ENCODE results near the gene ALDOC.

DNA sequence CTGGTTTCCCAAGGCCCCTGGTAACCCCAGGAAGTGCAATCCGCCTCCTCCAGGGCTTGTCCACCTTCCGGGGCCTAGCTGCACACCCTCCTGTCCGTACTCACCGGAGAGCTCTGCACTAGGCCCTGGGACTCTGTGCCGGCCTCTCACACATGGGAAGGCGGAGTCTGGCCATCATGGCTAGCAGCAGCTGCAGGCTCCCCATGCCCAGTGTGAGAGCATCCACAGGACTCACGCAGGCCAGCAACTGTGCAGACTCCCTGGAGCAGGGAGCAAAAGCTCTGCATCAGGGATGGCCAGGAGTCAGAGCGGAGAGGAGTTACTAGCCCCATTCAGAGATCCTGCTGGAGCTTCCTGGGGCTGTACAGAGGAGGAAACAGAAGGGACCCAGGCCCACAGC, 50.3 kb downstream of the ALDOC start:
- TF ChIP-seq, protein P1, sequence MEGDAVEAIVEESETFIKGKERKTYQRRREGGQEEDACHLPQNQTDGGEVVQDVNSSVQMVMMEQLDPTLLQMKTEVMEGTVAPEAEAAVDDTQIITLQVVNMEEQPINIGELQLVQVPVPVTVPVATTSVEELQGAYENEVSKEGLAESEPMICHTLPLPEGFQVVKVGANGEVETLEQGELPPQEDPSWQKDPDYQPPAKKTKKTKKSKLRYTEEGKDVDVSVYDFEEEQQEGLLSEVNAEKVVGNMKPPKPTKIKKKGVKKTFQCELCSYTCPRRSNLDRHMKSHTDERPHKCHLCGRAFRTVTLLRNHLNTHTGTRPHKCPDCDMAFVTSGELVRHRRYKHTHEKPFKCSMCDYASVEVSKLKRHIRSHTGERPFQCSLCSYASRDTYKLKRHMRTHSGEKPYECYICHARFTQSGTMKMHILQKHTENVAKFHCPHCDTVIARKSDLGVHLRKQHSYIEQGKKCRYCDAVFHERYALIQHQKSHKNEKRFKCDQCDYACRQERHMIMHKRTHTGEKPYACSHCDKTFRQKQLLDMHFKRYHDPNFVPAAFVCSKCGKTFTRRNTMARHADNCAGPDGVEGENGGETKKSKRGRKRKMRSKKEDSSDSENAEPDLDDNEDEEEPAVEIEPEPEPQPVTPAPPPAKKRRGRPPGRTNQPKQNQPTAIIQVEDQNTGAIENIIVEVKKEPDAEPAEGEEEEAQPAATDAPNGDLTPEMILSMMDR (IDR thresholded peaks at IDR 0.05; ENCODE audit: low read depth, low read length, missing input control), result no peak
- no peak for TF ChIP-seq SP1 (IDR thresholded peaks at IDR 0.05)
- TF ChIP-seq HNF4G (IDR thresholded peaks at IDR 0.05), result no peak
- no peak for TF ChIP-seq GABPA (IDR thresholded peaks at IDR 0.05 in 1 of 2, conservative IDR thresholded peaks at IDR 0.05 in 1 of 2)
- no peak for TF ChIP-seq ZBTB33 (IDR thresholded peaks at IDR 0.05)
- no peak for TF ChIP-seq TAF1 (conservative IDR thresholded peaks at IDR 0.05)
- TF ChIP-seq HNF4A (conservative IDR thresholded peaks at IDR 0.05), result no peak

Data from liver (tissue), 3 donors.